K562 (cell line): ENCODE results near the gene DHDDS. TPM values are rescaled to one million over a fixed set of nuclear protein-coding genes. Genes with fewer than 3 reads are reported as not detected.

ENCODE experiments used
- BACH1 ChIP-seq: fragments of 200-800 bp; sonication (Bioruptor generic); IDR thresholded peaks from 2 replicates; pipeline ENCODE4 v1.6.1; 2016; ENCODE audit warnings: missing genetic modification characterization, missing compliant biosample characterization
- CBX2 ChIP-seq: fragments of 200-600 bp; sonication (generic); IDR thresholded peaks from one replicate; pipeline ENCODE4 v1.6.1; 2012; ENCODE audit warnings: mild to moderate bottlenecking, low read length, inconsistent platforms; ENCODE audit not compliant: insufficient read depth, poor library complexity, severe bottlenecking
- DMBX1 ChIP-seq: fragments of 250-450 bp; sonication (Bioruptor Pico); IDR thresholded peaks from 2 replicates; pipeline ENCODE4 v1.8.0; 2022; ENCODE audit warnings: inconsistent platforms, mild to moderate bottlenecking, moderate library complexity, borderline replicate concordance
- GATA2 ChIP-seq: sonication (generic); formaldehyde crosslinking; IDR thresholded peaks from 2 replicates; pipeline ENCODE4 v1.4.0; 2020; ENCODE audit warnings: mild to moderate bottlenecking, missing genetic modification reagents
- ILK ChIP-seq: fragments of 450-650 bp; IDR thresholded peaks from 2 replicates; pipeline ENCODE4 v1.6.1; 2016; ENCODE audit warnings: missing genetic modification characterization, low read depth, mild to moderate bottlenecking, missing compliant biosample characterization, moderate library complexity, borderline replicate concordance
- MYC ChIP-seq, 2 experiments: fragments of 250-450 bp in 1 of 2; sonication (Bioruptor Pico) in 1 of 2; IDR thresholded peaks; 2 replicates each; pipeline versions ENCODE4 v1.5.1 to v1.6.1; 2012 to 2021; ENCODE audit warnings: low read depth in 2 of 2, borderline replicate concordance in 1 of 2, improper control_type of control experiment in 1 of 2, low read length in 1 of 2, mild to moderate bottlenecking in 1 of 2, moderate library complexity in 1 of 2
- MYNN ChIP-seq, 2 experiments: sonication (generic); formaldehyde crosslinking in 1 of 2; IDR thresholded peaks; 2 replicates each; pipeline versions ENCODE4 v1.5.0 to v1.6.1; 2016 to 2020; ENCODE audit warnings: antibody characterized with exemption in 1 of 2, missing genetic modification reagents in 1 of 2
- NR2C1 ChIP-seq, 2 experiments: fragments of 450-650 bp; IDR thresholded peaks; 2 replicates each; pipeline ENCODE4 v1.6.1; 2017; ENCODE audit warnings: mild to moderate bottlenecking in 2 of 2, antibody characterized with exemption in 1 of 2, inconsistent platforms in 1 of 2, missing compliant biosample characterization in 1 of 2, missing genetic modification characterization in 1 of 2
- PCBP1 ChIP-seq: fragments of 200-400 bp; formaldehyde crosslinking; IDR thresholded peaks from 2 replicates; pipeline ENCODE4 v1.6.1; 2018; ENCODE audit warnings: mild to moderate bottlenecking, low read depth, low read length; ENCODE audit not compliant: poor library complexity, severe bottlenecking
- PPARD ChIP-seq: fragments of 250-450 bp; sonication (Bioruptor Pico); IDR thresholded peaks from 2 replicates; pipeline ENCODE4 v1.8.0; 2022; ENCODE audit warnings: inconsistent platforms, mild to moderate bottlenecking, moderate library complexity
- PTRF ChIP-seq: fragments of 450-650 bp; IDR thresholded peaks from 2 replicates; pipeline ENCODE4 v1.6.1; 2016; ENCODE audit warnings: mild to moderate bottlenecking, missing genetic modification characterization, missing compliant biosample characterization
- SP2 ChIP-seq: IDR thresholded peaks from 2 replicates; pipeline ENCODE4 v1.6.1; 2011; ENCODE audit warnings: mild to moderate bottlenecking, low read depth, low read length, moderate library complexity; ENCODE audit not compliant: poor library complexity, severe bottlenecking; ENCODE audit errors: extremely low read depth
- YBX1 ChIP-seq: fragments of 450-650 bp; IDR thresholded peaks from 2 replicates; pipeline ENCODE4 v1.7.1; 2016; ENCODE audit warnings: mild to moderate bottlenecking
- ZFP36 ChIP-seq: fragments of 150-350 bp; IDR thresholded peaks from 2 replicates; pipeline ENCODE4 v1.6.1; 2018; ENCODE audit warnings: low read length, low read depth; ENCODE audit not compliant: partially characterized antibody
- ZNF184 ChIP-seq: sonication (generic); formaldehyde crosslinking; IDR thresholded peaks from 2 replicates; pipeline ENCODE4 v1.5.0; 2020; ENCODE audit warnings: missing genetic modification reagents
- ZNF282 ChIP-seq: sonication (generic); formaldehyde crosslinking; IDR thresholded peaks from 2 replicates; pipeline ENCODE4 v1.8.1; 2023; ENCODE audit warnings: missing genetic modification reagents
- ZNF696 ChIP-seq: fragments of 250-450 bp; sonication (Bioruptor Pico); conservative IDR thresholded peaks from 2 replicates; pipeline ENCODE4 v1.4.0; 2020; ENCODE audit warnings: mild to moderate bottlenecking, moderate library complexity
- polyA plus RNA-seq, 8 experiments: library from polyadenylated mRNA; depleted of rRNA in 4 of 8; stranded (reverse) in 5 of 8; unstranded in 3 of 8; fragments of >200 nt; fragmentation: Nextera tagmentation in 2 of 8; fragmentation: Illumina TruSeq in 1 of 8; extraction: Ambion mirVana in 2 of 8; extraction: Trizol in 1 of 8; gene quantifications; 2 replicates each; pipeline versions ENCODE4 v1.2.1 to v1.2.3, GENCODE V29; 2011 to 2014; ENCODE audit warnings: inconsistent platforms in 1 of 8, missing spikeins in 1 of 8
- total RNA-seq, 7 experiments: library from RNA; depleted of rRNA in 6 of 7; stranded (reverse); fragments of >200 nt in 6 of 7; fragmentation: Illumina TruSeq in 2 of 7; extraction: Trizol in 2 of 7; gene quantifications; 2 replicates each; pipeline versions ENCODE4 v1.2.1 to v1.2.3, GENCODE V29; 2011 to 2021; ENCODE audit warnings: low replicate concordance in 1 of 7
- TF ChIP-seq, protein P1 (sequence below), 2 experiments: fragments of 200-800 bp in 1 of 2; sonication (Bioruptor generic) in 1 of 2; sonication (generic) in 1 of 2; formaldehyde crosslinking in 1 of 2; IDR thresholded peaks in 1 of 2; conservative IDR thresholded peaks in 1 of 2; 2 replicates each; pipeline versions ENCODE4 v1.5.0 to v1.6.1; 2016 to 2020; ENCODE audit warnings: missing compliant biosample characterization in 1 of 2, missing genetic modification characterization in 1 of 2, missing genetic modification reagents in 1 of 2
- TF ChIP-seq, protein P2 (sequence below): sonication (generic); formaldehyde crosslinking; IDR thresholded peaks from 2 replicates; pipeline ENCODE4 v1.8.0; 2022; ENCODE audit warnings: missing genetic modification reagents, mild to moderate bottlenecking, borderline replicate concordance
- TF ChIP-seq, protein P3 (sequence below): fragments of 200-800 bp; sonication (Bioruptor generic); IDR thresholded peaks from 2 replicates; pipeline ENCODE4 v1.6.1; 2017; ENCODE audit warnings: missing genetic modification characterization, missing compliant biosample characterization
- TF ChIP-seq, protein P4 (sequence below): fragments of 450-650 bp; IDR thresholded peaks from 2 replicates; pipeline ENCODE4 v1.6.1; 2016; ENCODE audit warnings: antibody characterized with exemption

Gene DHDDS
- total and polyA plus RNA-seq, 9 of the 15 experiments (the other 6 are each of a cell fraction or from before 2014, with no cell fraction given): 33.3 to 55.0 (median 44.3) TPM

DNA sequence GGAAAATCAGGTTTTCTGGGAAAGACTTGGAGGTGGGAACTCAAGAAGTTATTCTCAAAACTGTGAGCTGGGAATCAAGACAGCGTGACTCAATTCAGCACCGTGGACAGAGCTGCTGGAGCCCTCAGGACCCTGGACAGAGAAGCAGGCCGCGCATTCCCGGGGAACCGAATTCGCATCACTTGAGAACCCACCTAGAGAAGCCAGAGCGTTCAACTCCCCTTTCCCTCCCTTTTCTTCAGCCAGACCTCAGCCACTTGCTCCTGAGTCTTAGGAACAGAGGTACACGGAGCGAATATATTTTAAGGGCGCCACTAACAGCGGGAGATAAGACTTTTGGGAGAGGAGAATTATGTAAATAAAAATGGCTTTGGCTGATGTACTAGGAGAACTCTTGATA lies 23.5 kb upstream of the DHDDS start (continued):
- TF ChIP-seq ZNF282: peak; percentile 100
- TF ChIP-seq, protein P1, sequence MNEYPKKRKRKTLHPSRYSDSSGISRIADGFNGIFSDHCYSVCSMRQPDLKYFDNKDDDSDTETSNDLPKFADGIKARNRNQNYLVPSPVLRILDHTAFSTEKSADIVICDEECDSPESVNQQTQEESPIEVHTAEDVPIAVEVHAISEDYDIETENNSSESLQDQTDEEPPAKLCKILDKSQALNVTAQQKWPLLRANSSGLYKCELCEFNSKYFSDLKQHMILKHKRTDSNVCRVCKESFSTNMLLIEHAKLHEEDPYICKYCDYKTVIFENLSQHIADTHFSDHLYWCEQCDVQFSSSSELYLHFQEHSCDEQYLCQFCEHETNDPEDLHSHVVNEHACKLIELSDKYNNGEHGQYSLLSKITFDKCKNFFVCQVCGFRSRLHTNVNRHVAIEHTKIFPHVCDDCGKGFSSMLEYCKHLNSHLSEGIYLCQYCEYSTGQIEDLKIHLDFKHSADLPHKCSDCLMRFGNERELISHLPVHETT (CRISPR knock-in tag; conservative IDR thresholded peaks at IDR 0.05 in 1 of 2, IDR thresholded peaks at IDR 0.05 in 1 of 2): peak; percentile 96 to 99
- TF ChIP-seq ZNF184: peak; percentile 86
- TF ChIP-seq NR2C1 (IDR thresholded peaks at IDR 0.05): no peak
- peak; percentile 73 for TF ChIP-seq NR2C1 (tag; IDR thresholded peaks at IDR 0.05)
- TF ChIP-seq MYNN (IDR thresholded peaks at IDR 0.05): no peak
- peak; percentile 97 for TF ChIP-seq MYNN (CRISPR knock-in tag; IDR thresholded peaks at IDR 0.05)
- no peak for TF ChIP-seq CBX2
- TF ChIP-seq, protein P2, sequence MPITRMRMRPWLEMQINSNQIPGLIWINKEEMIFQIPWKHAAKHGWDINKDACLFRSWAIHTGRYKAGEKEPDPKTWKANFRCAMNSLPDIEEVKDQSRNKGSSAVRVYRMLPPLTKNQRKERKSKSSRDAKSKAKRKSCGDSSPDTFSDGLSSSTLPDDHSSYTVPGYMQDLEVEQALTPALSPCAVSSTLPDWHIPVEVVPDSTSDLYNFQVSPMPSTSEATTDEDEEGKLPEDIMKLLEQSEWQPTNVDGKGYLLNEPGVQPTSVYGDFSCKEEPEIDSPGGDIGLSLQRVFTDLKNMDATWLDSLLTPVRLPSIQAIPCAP: peak; percentile 99
- peak; percentile 79 for TF ChIP-seq GATA2 (CRISPR knock-in tag)
- TF ChIP-seq DMBX1 (CRISPR knock-in tag): peak; percentile 98
- TF ChIP-seq YBX1: no peak
- peak; percentile 75 for TF ChIP-seq MYC (IDR thresholded peaks at IDR 0.05; ENCODE audit: low read depth, low read length)
- no peak for TF ChIP-seq MYC (CRISPR knock-in tag; IDR thresholded peaks at IDR 0.05; ENCODE audit: borderline replicate concordance, low read depth)
- TF ChIP-seq, protein P3, sequence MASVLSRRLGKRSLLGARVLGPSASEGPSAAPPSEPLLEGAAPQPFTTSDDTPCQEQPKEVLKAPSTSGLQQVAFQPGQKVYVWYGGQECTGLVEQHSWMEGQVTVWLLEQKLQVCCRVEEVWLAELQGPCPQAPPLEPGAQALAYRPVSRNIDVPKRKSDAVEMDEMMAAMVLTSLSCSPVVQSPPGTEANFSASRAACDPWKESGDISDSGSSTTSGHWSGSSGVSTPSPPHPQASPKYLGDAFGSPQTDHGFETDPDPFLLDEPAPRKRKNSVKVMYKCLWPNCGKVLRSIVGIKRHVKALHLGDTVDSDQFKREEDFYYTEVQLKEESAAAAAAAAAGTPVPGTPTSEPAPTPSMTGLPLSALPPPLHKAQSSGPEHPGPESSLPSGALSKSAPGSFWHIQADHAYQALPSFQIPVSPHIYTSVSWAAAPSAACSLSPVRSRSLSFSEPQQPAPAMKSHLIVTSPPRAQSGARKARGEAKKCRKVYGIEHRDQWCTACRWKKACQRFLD: peak; percentile 99
- no peak for TF ChIP-seq ZNF696
- no peak for TF ChIP-seq SP2
- no peak for TF ChIP-seq ILK (tag)
- TF ChIP-seq ZFP36: no peak
- TF ChIP-seq BACH1: peak; percentile 95
- TF ChIP-seq, protein P4, sequence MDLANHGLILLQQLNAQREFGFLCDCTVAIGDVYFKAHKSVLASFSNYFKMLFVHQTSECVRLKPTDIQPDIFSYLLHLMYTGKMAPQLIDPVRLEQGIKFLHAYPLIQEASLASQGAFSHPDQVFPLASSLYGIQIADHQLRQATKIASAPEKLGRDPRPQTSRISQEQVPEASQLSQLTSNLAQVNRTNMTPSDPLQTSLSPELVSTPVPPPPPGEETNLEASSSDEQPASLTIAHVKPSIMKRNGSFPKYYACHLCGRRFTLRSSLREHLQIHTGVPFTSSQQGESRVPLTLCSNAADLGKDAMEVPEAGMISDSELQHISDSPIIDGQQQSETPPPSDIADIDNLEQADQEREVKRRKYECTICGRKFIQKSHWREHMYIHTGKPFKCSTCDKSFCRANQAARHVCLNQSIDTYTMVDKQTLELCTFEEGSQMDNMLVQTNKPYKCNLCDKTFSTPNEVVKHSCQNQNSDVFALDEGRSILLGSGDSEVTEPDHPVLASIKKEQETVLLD: no peak
- TF ChIP-seq PCBP1: no peak
- no peak; the same call in 1 of the 2 replicates for TF ChIP-seq PPARD (CRISPR knock-in tag)
- TF ChIP-seq PTRF: peak; percentile 56; the same call in 1 of the 2 replicates
